Omental fat pad (tissue), 4 donors: ENCODE data around the gene TPSD1. TPM values are rescaled to one million over a fixed set of nuclear protein-coding genes. Genes with fewer than 3 reads are reported as not detected.
A peak's percentile ranks its signal among the peaks of the same experiment; 100 is the strongest.
"Not testable (repeated sequence)": the region's sequence is repeated elsewhere in the genome, so short reads cannot be mapped to it uniquely, and the experiment has no call there.

ENCODE experiments used
- ATAC-seq: fragments of 150-250 bp; one replicate; pipeline ENCODE4 v1.9.1; 2016; ENCODE audit warnings: mild to moderate bottlenecking, moderate library complexity; ENCODE audit not compliant: low FRiP score
- DNase-seq: peaks from one replicate; pipeline ENCODE4 v3.0.0-alpha.2; 2019; ENCODE audit warnings: low spot score
- CTCF ChIP-seq, 3 donors: fragments of 450-650 bp; IDR thresholded peaks; one replicate each; pipeline ENCODE4 v1.5.1; 2016 to 2017; ENCODE audit warnings: antibody characterized with exemption in 3 of 3, mild to moderate bottlenecking in 3 of 3, moderate library complexity in 2 of 3
- total RNA-seq, 4 donors: library from RNA; depleted of rRNA; stranded (reverse); fragments of >200 nt; gene quantifications; one replicate each; pipeline ENCODE4 v1.1.0, GENCODE V29; 2016

Gene TPSD1
- total RNA-seq, 4 donors from 2014 or later, result 1.2 TPM; not detected in 3

GRCh38 chr16:1221628-1222552 is 34.0 kb upstream of the TPSD1 start:
- DNase-seq, result no peak
- no peak for TF ChIP-seq CTCF (IDR thresholded peaks at IDR 0.05)
- no peak for ATAC-seq

- TF ChIP-seq CTCF (IDR thresholded peaks at IDR 0.05), result no peak
- ATAC-seq (no peak), DNase-seq (no peak)
Observed at GRCh38 chr16:1222553-1223354, 33.1 kb upstream of the TPSD1 start.

- ATAC-seq (no peak), DNase-seq (no peak)
- TF ChIP-seq CTCF (IDR thresholded peaks at IDR 0.05), result no peak
Observed at GRCh38 chr16:1223355-1224214, 32.3 kb upstream of the TPSD1 start.

GRCh38 chr16:1224558-1224957 is 31.3 kb upstream of the TPSD1 start:
- no peak for TF ChIP-seq CTCF (IDR thresholded peaks at IDR 0.05)
- no peak for DNase-seq
- no peak for ATAC-seq

GRCh38 chr16:1225051-1225451 is 30.8 kb upstream of the TPSD1 start, which contains the start of gene TPSG1:
TPSG1 (minus strand) TSS chr16:1225268; CDS start chr16:1225252, 16 bp downstream.
- ATAC-seq (no peak), DNase-seq (no peak)
- no peak for TF ChIP-seq CTCF (IDR thresholded peaks at IDR 0.05)

- DNase-seq, result not testable (repeated sequence)
- ATAC-seq, result peak; percentile 25
Observed at GRCh38 chr16:1225728-1226311, 30.0 kb upstream of the TPSD1 start.

- not testable (repeated sequence) for DNase-seq
Observed at GRCh38 chr16:1226692-1227091, 29.2 kb upstream of the TPSD1 start.

GRCh38 chr16:1228227-1228626 is 27.6 kb upstream of the TPSD1 start:
- ATAC-seq, DNase-seq: not testable (repeated sequence)

More at GRCh38 chr16:1226692-1227091, 29.2 kb upstream of the TPSD1 start:
- ATAC-seq, result not testable (repeated sequence)

- DNase-seq, ATAC-seq: not testable (repeated sequence)
Observed at GRCh38 chr16:1229476-1229875, 26.4 kb upstream of the TPSD1 start.

GRCh38 chr16:1230084-1230470 is 25.8 kb upstream of the TPSD1 start, which contains the start of gene TPSB2:
TPSB2 (minus strand) TSS chr16:1230184; CDS start chr16:1229951, 233 bp downstream.
- ATAC-seq, DNase-seq: not testable (repeated sequence)
